ENCODE results near the gene MEI1. TPM values are rescaled to one million over a fixed set of nuclear protein-coding genes. Genes with fewer than 3 reads are reported as not detected.

MEI1 gene
- polyA plus RNA-seq, 2 donors: 0.36 to 0.79 TPM

GRCh38 chr22:41758231-41758630 lies 58.9 kb downstream of the MEI1 start:
- Histone ChIP-seq H3K27me3 (ENCODE audit: control insufficient read depth in 1 of 2, insufficient read depth in 2 of 2, low read length in 2 of 2) (no peaks in the 10 kb centered on the region), H3K27ac (ENCODE audit: low read depth in 2 of 2, low read length in 1 of 2) (no peak overlapping the region), H3K4me1 (ENCODE audit: control insufficient read depth in 2 of 2, insufficient read depth in 2 of 2, low read length in 1 of 2) (peaks cover 0 to 2% of the 10 kb centered on the region in 2 donors), H3K9me3 (ENCODE audit: control insufficient read depth in 2 of 2, insufficient read depth in 1 of 2, low read depth in 1 of 2, low read length in 1 of 2) (no peaks in the 10 kb centered on the region), H3K36me3 (ENCODE audit: control insufficient read depth in 2 of 2, insufficient read depth in 2 of 2, low read length in 1 of 2) (no peaks in the 10 kb centered on the region), H3K4me3 (ENCODE audit: low read depth in 1 of 2, low read length in 2 of 2) (no peak overlapping the region)
- 83 to 92% methylated on average over 2 of the region's 2 CpGs for WGBS, 2 donors

GRCh38 chr22:41762980-41763779 lies 63.9 kb downstream of the MEI1 start:
- H3K36me3 ChIP-seq (ENCODE audit: control insufficient read depth in 2 of 2, insufficient read depth in 2 of 2, low read length in 1 of 2): no peaks in the 10 kb centered on the region
- H3K9me3 ChIP-seq (ENCODE audit: control insufficient read depth in 2 of 2, insufficient read depth in 1 of 2, low read depth in 1 of 2, low read length in 1 of 2): no peaks in the 10 kb centered on the region
- no peak overlapping the region for H3K27ac ChIP-seq (ENCODE audit: low read depth in 2 of 2, low read length in 1 of 2)
- WGBS, 2 donors: 56 to 57% methylated on average over 14 of the region's 14 CpGs
- H3K27me3 ChIP-seq (ENCODE audit: control insufficient read depth in 1 of 2, insufficient read depth in 2 of 2, low read length in 2 of 2): no peaks in the 10 kb centered on the region
- H3K4me3 ChIP-seq (ENCODE audit: low read depth in 1 of 2, low read length in 2 of 2): no peak overlapping the region
- peaks cover 0 to 2% of the 10 kb centered on the region in 2 donors for H3K4me1 ChIP-seq (ENCODE audit: control insufficient read depth in 2 of 2, insufficient read depth in 2 of 2, low read length in 1 of 2)

- Histone ChIP-seq H3K4me1 (ENCODE audit: control insufficient read depth in 2 of 2, insufficient read depth in 2 of 2, low read length in 1 of 2) (peaks cover 0 to 2% of the 10 kb centered on the region in 2 donors), H3K9me3 (ENCODE audit: control insufficient read depth in 2 of 2, insufficient read depth in 1 of 2, low read depth in 1 of 2, low read length in 1 of 2) (no peaks in the 10 kb centered on the region), H3K4me3 (ENCODE audit: low read depth in 1 of 2, low read length in 2 of 2) (no peak overlapping the region), H3K27me3 (ENCODE audit: control insufficient read depth in 1 of 2, insufficient read depth in 2 of 2, low read length in 2 of 2) (no peaks in the 10 kb centered on the region), H3K27ac (ENCODE audit: low read depth in 2 of 2, low read length in 1 of 2) (peak overlapping the region in 1 of 2 donors; percentile 26), H3K36me3 (ENCODE audit: control insufficient read depth in 2 of 2, insufficient read depth in 2 of 2, low read length in 1 of 2) (no peaks in the 10 kb centered on the region)
- WGBS, 2 donors: 64 to 69% methylated on average over 5 of the region's 5 CpGs
Observed at GRCh38 chr22:41766476-41766875, 67.2 kb downstream of the MEI1 start.

GRCh38 chr22:41768430-41768829 lies 69.1 kb downstream of the MEI1 start:
- no peaks in the 10 kb centered on the region for H3K9me3 ChIP-seq (ENCODE audit: control insufficient read depth in 2 of 2, insufficient read depth in 1 of 2, low read depth in 1 of 2, low read length in 1 of 2)
- WGBS, 2 donors: 38 to 54% methylated on average over 2 of the region's 2 CpGs
- H3K27me3 ChIP-seq (ENCODE audit: control insufficient read depth in 1 of 2, insufficient read depth in 2 of 2, low read length in 2 of 2): no peaks in the 10 kb centered on the region
- H3K27ac ChIP-seq (ENCODE audit: low read depth in 2 of 2, low read length in 1 of 2): peak overlapping the region; percentile 28 to 30
- no peak overlapping the region for H3K4me3 ChIP-seq (ENCODE audit: low read depth in 1 of 2, low read length in 2 of 2)
- no peaks in the 10 kb centered on the region for H3K4me1 ChIP-seq (ENCODE audit: control insufficient read depth in 2 of 2, insufficient read depth in 2 of 2, low read length in 1 of 2)
- H3K36me3 ChIP-seq (ENCODE audit: control insufficient read depth in 2 of 2, insufficient read depth in 2 of 2, low read length in 1 of 2): no peaks in the 10 kb centered on the region

GRCh38 chr22:41770715-41771468 lies 71.6 kb downstream of the MEI1 start:
- no peak overlapping the region for H3K4me3 ChIP-seq (ENCODE audit: low read depth in 1 of 2, low read length in 2 of 2)
- WGBS, 2 donors: 82 to 87% methylated on average over 5 of the region's 5 CpGs
- H3K27me3 ChIP-seq (ENCODE audit: control insufficient read depth in 1 of 2, insufficient read depth in 2 of 2, low read length in 2 of 2): no peaks in the 10 kb centered on the region
- H3K36me3 ChIP-seq (ENCODE audit: control insufficient read depth in 2 of 2, insufficient read depth in 2 of 2, low read length in 1 of 2): no peaks in the 10 kb centered on the region
- H3K4me1 ChIP-seq (ENCODE audit: control insufficient read depth in 2 of 2, insufficient read depth in 2 of 2, low read length in 1 of 2): no peaks in the 10 kb centered on the region
- no peaks in the 10 kb centered on the region for H3K9me3 ChIP-seq (ENCODE audit: control insufficient read depth in 2 of 2, insufficient read depth in 1 of 2, low read depth in 1 of 2, low read length in 1 of 2)
- peak overlapping the region in 1 of 2 donors; percentile 72 for H3K27ac ChIP-seq (ENCODE audit: low read depth in 2 of 2, low read length in 1 of 2)

GRCh38 chr22:41772198-41772597 lies 72.9 kb downstream of the MEI1 start:
- 74 to 87% methylated on average over 4 of the region's 4 CpGs for WGBS, 2 donors
- H3K27ac ChIP-seq (ENCODE audit: low read depth in 2 of 2, low read length in 1 of 2): peak overlapping the region in 1 of 2 donors; percentile 6
- no peaks in the 10 kb centered on the region for H3K4me1 ChIP-seq (ENCODE audit: control insufficient read depth in 2 of 2, insufficient read depth in 2 of 2, low read length in 1 of 2)
- no peaks in the 10 kb centered on the region for H3K9me3 ChIP-seq (ENCODE audit: control insufficient read depth in 2 of 2, insufficient read depth in 1 of 2, low read depth in 1 of 2, low read length in 1 of 2)
- no peaks in the 10 kb centered on the region for H3K27me3 ChIP-seq (ENCODE audit: control insufficient read depth in 1 of 2, insufficient read depth in 2 of 2, low read length in 2 of 2)
- no peak overlapping the region for H3K4me3 ChIP-seq (ENCODE audit: low read depth in 1 of 2, low read length in 2 of 2)
- H3K36me3 ChIP-seq (ENCODE audit: control insufficient read depth in 2 of 2, insufficient read depth in 2 of 2, low read length in 1 of 2): no peaks in the 10 kb centered on the region

GRCh38 chr22:41772645-41773044 lies 73.3 kb downstream of the MEI1 start:
- H3K36me3 ChIP-seq (ENCODE audit: control insufficient read depth in 2 of 2, insufficient read depth in 2 of 2, low read length in 1 of 2): no peaks in the 10 kb centered on the region
- H3K4me3 ChIP-seq (ENCODE audit: low read depth in 1 of 2, low read length in 2 of 2): no peak overlapping the region
- no peaks in the 10 kb centered on the region for H3K4me1 ChIP-seq (ENCODE audit: control insufficient read depth in 2 of 2, insufficient read depth in 2 of 2, low read length in 1 of 2)
- no peaks in the 10 kb centered on the region for H3K9me3 ChIP-seq (ENCODE audit: control insufficient read depth in 2 of 2, insufficient read depth in 1 of 2, low read depth in 1 of 2, low read length in 1 of 2)
- H3K27ac ChIP-seq (ENCODE audit: low read depth in 2 of 2, low read length in 1 of 2): peak overlapping the region in 1 of 2 donors; percentile 6
- no peaks in the 10 kb centered on the region for H3K27me3 ChIP-seq (ENCODE audit: control insufficient read depth in 1 of 2, insufficient read depth in 2 of 2, low read length in 2 of 2)

GRCh38 chr22:41775338-41775737 lies 76.0 kb downstream of the MEI1 start:
- no peaks in the 10 kb centered on the region for H3K36me3 ChIP-seq (ENCODE audit: control insufficient read depth in 2 of 2, insufficient read depth in 2 of 2, low read length in 1 of 2)
- H3K4me3 ChIP-seq (ENCODE audit: low read depth in 1 of 2, low read length in 2 of 2): no peak overlapping the region
- WGBS, 2 donors: 92 to 93% methylated on average over 5 of the region's 5 CpGs
- no peak overlapping the region for H3K27ac ChIP-seq (ENCODE audit: low read depth in 2 of 2, low read length in 1 of 2)
- H3K9me3 ChIP-seq (ENCODE audit: control insufficient read depth in 2 of 2, insufficient read depth in 1 of 2, low read depth in 1 of 2, low read length in 1 of 2): no peaks in the 10 kb centered on the region
- H3K27me3 ChIP-seq (ENCODE audit: control insufficient read depth in 1 of 2, insufficient read depth in 2 of 2, low read length in 2 of 2): no peaks in the 10 kb centered on the region
- H3K4me1 ChIP-seq (ENCODE audit: control insufficient read depth in 2 of 2, insufficient read depth in 2 of 2, low read length in 1 of 2): no peaks in the 10 kb centered on the region

GRCh38 chr22:41775976-41776375 lies 76.7 kb downstream of the MEI1 start:
- Histone ChIP-seq H3K9me3 (ENCODE audit: control insufficient read depth in 2 of 2, insufficient read depth in 1 of 2, low read depth in 1 of 2, low read length in 1 of 2) (no peaks in the 10 kb centered on the region), H3K27ac (ENCODE audit: low read depth in 2 of 2, low read length in 1 of 2) (no peak overlapping the region), H3K27me3 (ENCODE audit: control insufficient read depth in 1 of 2, insufficient read depth in 2 of 2, low read length in 2 of 2) (no peaks in the 10 kb centered on the region), H3K4me1 (ENCODE audit: control insufficient read depth in 2 of 2, insufficient read depth in 2 of 2, low read length in 1 of 2) (no peaks in the 10 kb centered on the region), H3K4me3 (ENCODE audit: low read depth in 1 of 2, low read length in 2 of 2) (no peak overlapping the region), H3K36me3 (ENCODE audit: control insufficient read depth in 2 of 2, insufficient read depth in 2 of 2, low read length in 1 of 2) (no peaks in the 10 kb centered on the region)
- WGBS, 2 donors: 68 to 77% methylated on average over 4 of the region's 4 CpGs

Measured in esophagus (tissue), 2 donors.